H1 (cell line): ENCODE data around the gene SLC13A2.

ENCODE experiments used
- CBX8 ChIP-seq: fragments of 300-800, 300-1000 bp; sonication (generic); IDR thresholded peaks from 2 replicates; pipeline ENCODE4 v1.7.1; 2016; ENCODE audit warnings: low read depth, low read length, borderline replicate concordance
- EGR1 ChIP-seq: IDR thresholded peaks from 2 replicates; pipeline ENCODE4 v1.6.1; 2011; ENCODE audit warnings: low read depth, low read length, borderline replicate concordance
- EP300 ChIP-seq, 2 experiments: IDR thresholded peaks; 1 replicate in 1 of 2; 2 replicates in 1 of 2; pipeline ENCODE4 v1.6.1; 2011 to 2012; ENCODE audit warnings: low read depth in 2 of 2, low read length in 2 of 2, mild to moderate bottlenecking in 2 of 2, borderline replicate concordance in 1 of 2, inconsistent platforms in 1 of 2, moderate library complexity in 1 of 2
- EZH2 ChIP-seq: fragments of 200-600 bp; sonication (generic); IDR thresholded peaks from 2 replicates; pipeline ENCODE4 v1.7.1; 2012; ENCODE audit warnings: low read depth, mild to moderate bottlenecking, moderate library complexity, low read length, inconsistent platforms; ENCODE audit not compliant: severe bottlenecking
- GABPA ChIP-seq: IDR thresholded peaks from 2 replicates; pipeline ENCODE4 v1.6.1; 2011; ENCODE audit warnings: mild to moderate bottlenecking, low read length, moderate library complexity, borderline replicate concordance; ENCODE audit not compliant: insufficient read depth
- POLR2A ChIP-seq, 2 experiments: IDR thresholded peaks; 1 replicate in 1 of 2; 2 replicates in 1 of 2; pipeline ENCODE4 v1.6.1; 2011; ENCODE audit warnings: low read depth in 2 of 2, low read length in 2 of 2, mild to moderate bottlenecking in 2 of 2; ENCODE audit errors: control extremely low read depth in 1 of 2
- ZNF274 ChIP-seq: IDR thresholded peaks from 2 replicates; pipeline ENCODE4 v1.7.0; 2012; ENCODE audit warnings: low read length, borderline replicate concordance; ENCODE audit errors: extremely low read depth
- TF ChIP-seq, protein P1 (sequence below): IDR thresholded peaks from 2 replicates; pipeline ENCODE4 v1.6.1; 2012; ENCODE audit warnings: inconsistent platforms

DNA sequence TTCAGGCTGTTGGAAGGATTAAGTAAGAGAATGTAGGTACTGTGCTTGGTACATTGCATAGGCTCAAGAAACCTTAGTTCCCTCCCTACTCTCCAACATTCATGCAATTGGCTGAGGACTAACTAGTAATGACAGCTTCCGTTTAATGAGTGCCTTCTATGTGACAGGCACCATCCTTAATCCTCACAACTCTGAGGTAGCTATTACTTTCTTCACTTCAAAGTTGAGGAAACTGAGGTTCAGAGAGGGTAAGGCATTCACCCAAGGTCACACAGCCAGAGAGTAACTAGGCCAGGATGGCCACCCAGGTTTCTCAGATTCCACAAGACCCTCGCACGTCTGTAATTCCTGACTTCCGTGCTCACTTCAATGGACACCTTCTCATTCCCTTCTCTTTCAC is 56.8 kb downstream of the SLC13A2 start:
- TF ChIP-seq EP300 (IDR thresholded peaks at IDR 0.05; ENCODE audit: borderline replicate concordance in 1 of 2, low read depth in 2 of 2, low read length in 2 of 2) (no peak), EZH2 (no peak), ZNF274 (no peak), GABPA (no peak), CBX8 (no peak), EGR1 (no peak), POLR2A (IDR thresholded peaks at IDR 0.05; ENCODE audit: control extremely low read depth in 1 of 2, low read depth in 2 of 2, low read length in 2 of 2) (no peak)
- TF ChIP-seq, protein P1, sequence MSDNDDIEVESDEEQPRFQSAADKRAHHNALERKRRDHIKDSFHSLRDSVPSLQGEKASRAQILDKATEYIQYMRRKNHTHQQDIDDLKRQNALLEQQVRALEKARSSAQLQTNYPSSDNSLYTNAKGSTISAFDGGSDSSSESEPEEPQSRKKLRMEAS = no peak
